Adrenal gland (tissue), 5 donors: ENCODE measurements around the gene EIF1AX.

Source experiments
- CTCF ChIP-seq, 6 experiments: fragments of 450-650 bp in 4 of 6; fragments of 200-600 bp in 2 of 6; sonication (generic) in 1 of 6; IDR thresholded peaks; 1 replicate in 5 of 6; 2 replicates in 1 of 6; pipeline versions ENCODE4 v1.5.1 to v1.8.0; 2016 to 2021; ENCODE audit warnings: antibody characterized with exemption in 6 of 6, mild to moderate bottlenecking in 2 of 6, moderate library complexity in 1 of 6
- POLR2A ChIP-seq, 2 donors: fragments of 450-650 bp; IDR thresholded peaks; one replicate each; pipeline ENCODE4 v1.6.1; 2017; ENCODE audit warnings: antibody characterized with exemption in 2 of 2, mild to moderate bottlenecking in 2 of 2, moderate library complexity in 1 of 2
- donor health status: DM: no; HTN: no; CAD: no.

GRCh38 chrX:20151689-20152088 lies 10.1 kb upstream of the EIF1AX start:
- TF ChIP-seq CTCF (IDR thresholded peaks at IDR 0.05) (no peak), POLR2A (IDR thresholded peaks at IDR 0.05) (no peak)
